Fibroblast of skin of right biceps (primary cell): ENCODE measurements around the gene GJA5.

Experiments
- DNase-seq: peaks from one replicate; pipeline ENCODE4 v3.0.0-alpha.2; 2013

GJA5 gene

GRCh38 chr1:147760481-147761260 lies at the start of gene GJA5:
TSS of gene GJA5 (minus strand) at chr1:147760602. CDS start at chr1:147759238, 1,364 bp downstream.
- DNase-seq, result peak; percentile 1

GRCh38 chr1:147809236-147809635 lies 48.8 kb upstream of the GJA5 start:
- DNase-seq, result no peak

GRCh38 chr1:147808025-147808424 lies 47.6 kb upstream of the GJA5 start:
- DNase-seq, result no peak

- no peak for DNase-seq
These were observed 47.0 kb upstream of the GJA5 start for GRCh38 chr1:147807405-147807804.

GRCh38 chr1:147804942-147805723 lies 44.7 kb upstream of the GJA5 start:
- DNase-seq, result no peak

GRCh38 chr1:147800804-147801203 lies 40.4 kb upstream of the GJA5 start:
- no peak for DNase-seq

GRCh38 chr1:147798731-147799130 lies 38.3 kb upstream of the GJA5 start:
- DNase-seq, result no peak

- DNase-seq, result no peak
These were observed 34.2 kb upstream of the GJA5 start for GRCh38 chr1:147794570-147794969.

GRCh38 chr1:147791876-147792275 lies 31.5 kb upstream of the GJA5 start:
- no peak for DNase-seq

- DNase-seq, result no peak
These were observed 27.4 kb upstream of the GJA5 start for GRCh38 chr1:147787765-147788164.

- DNase-seq, result no peak
These were observed 26.1 kb upstream of the GJA5 start for GRCh38 chr1:147786536-147786935.

GRCh38 chr1:147785794-147786506 lies 25.5 kb upstream of the GJA5 start:
- no peak for DNase-seq

- no peak for DNase-seq
These were observed 24.5 kb upstream of the GJA5 start for GRCh38 chr1:147784941-147785340.

GRCh38 chr1:147781056-147781471 lies 20.7 kb upstream of the GJA5 start:
- DNase-seq, result no peak

GRCh38 chr1:147777694-147778093 lies 17.3 kb upstream of the GJA5 start:
- DNase-seq, result no peak

GRCh38 chr1:147773215-147773715 lies 12.9 kb upstream of the GJA5 start:
- DNase-seq, result no peak

GRCh38 chr1:147772570-147772969 lies 12.2 kb upstream of the GJA5 start:
- DNase-seq, result no peak

- peak; percentile 71 for DNase-seq
These were observed 11.1 kb upstream of the GJA5 start for GRCh38 chr1:147771226-147772125.

- DNase-seq, result no peak
These were observed 8.7 kb upstream of the GJA5 start for GRCh38 chr1:147769106-147769505.

- DNase-seq, result no peak
These were observed 8.2 kb upstream of the GJA5 start for GRCh38 chr1:147768582-147768981.

GRCh38 chr1:147768101-147768500 lies 7.7 kb upstream of the GJA5 start:
- no peak for DNase-seq
